HepG2 (cell line): Measurements from ENCODE around the gene STIMATE. TPM values are rescaled to one million over a fixed set of nuclear protein-coding genes. Genes with fewer than 3 reads are reported as not detected.
A peak's percentile ranks its signal among the peaks of the same experiment; 100 is the strongest.

ENCODE experiments used
- HNRNPL ChIP-seq: fragments of 200-400 bp; formaldehyde crosslinking; IDR thresholded peaks from 2 replicates; pipeline ENCODE4 v1.6.1; 2017; ENCODE audit warnings: mild to moderate bottlenecking, low read depth, low read length
- KAT2B ChIP-seq: fragments of 150-350 bp; IDR thresholded peaks from 2 replicates; pipeline ENCODE4 v1.6.1; 2014; ENCODE audit warnings: low read depth, low read length, borderline replicate concordance
- KDM5B ChIP-seq: sonication (generic); formaldehyde crosslinking; IDR thresholded peaks from 2 replicates; pipeline ENCODE4 v1.4.0; 2020; ENCODE audit warnings: missing genetic modification reagents, mild to moderate bottlenecking, borderline replicate concordance
- PCBP2 ChIP-seq: fragments of 200-400 bp; formaldehyde crosslinking; optimal IDR thresholded peaks from 2 replicates; pipeline ENCODE3; 2018; ENCODE audit warnings: low read length, low read depth; ENCODE audit not compliant: poor library complexity, severe bottlenecking
- ZFY ChIP-seq: sonication (generic); formaldehyde crosslinking; IDR thresholded peaks from 2 replicates; pipeline ENCODE4 v1.4.0; 2020; ENCODE audit warnings: missing genetic modification reagents
- ZNF101 ChIP-seq: sonication (generic); formaldehyde crosslinking; IDR thresholded peaks from 2 replicates; pipeline ENCODE4 v1.4.0; 2020; ENCODE audit warnings: mild to moderate bottlenecking, low read depth, missing genetic modification reagents, borderline replicate concordance
- ZNF292 ChIP-seq: sonication (generic); formaldehyde crosslinking; IDR thresholded peaks from 2 replicates; pipeline ENCODE4 v1.8.1; 2022; ENCODE audit warnings: mild to moderate bottlenecking, low read depth, missing genetic modification reagents, borderline replicate concordance
- ZNF326 ChIP-seq: sonication (generic); formaldehyde crosslinking; IDR thresholded peaks from 2 replicates; pipeline ENCODE4 v1.4.0; 2020; ENCODE audit warnings: missing genetic modification reagents, borderline replicate concordance
- polyA plus RNA-seq, 8 experiments: library from polyadenylated mRNA; depleted of rRNA in 3 of 8; stranded (reverse) in 7 of 8; unstranded in 1 of 8; fragments of >200 nt; fragmentation: Illumina TruSeq in 4 of 8; extraction: Trizol in 4 of 8; gene quantifications; 2 replicates each; pipeline versions ENCODE4 v1.2.1 to v1.2.3, GENCODE V29; 2011 to 2016; ENCODE audit warnings: low read depth in 4 of 8, missing spikeins in 1 of 8, mixed read lengths in 1 of 8; ENCODE audit not compliant: insufficient read depth in 1 of 8
- total RNA-seq, 5 experiments: library from RNA; depleted of rRNA; stranded (reverse); fragments of >200 nt; fragmentation: Illumina TruSeq; extraction: Trizol; gene quantifications; 2 replicates each; pipeline ENCODE4 v1.2.3, GENCODE V29; 2016; ENCODE audit warnings: low read depth in 1 of 5
- TF ChIP-seq, protein P1 (sequence below): sonication (generic); formaldehyde crosslinking; IDR thresholded peaks from 2 replicates; pipeline ENCODE4 v1.5.1; 2020; ENCODE audit warnings: mild to moderate bottlenecking, missing genetic modification reagents, borderline replicate concordance
- TF ChIP-seq, protein P2 (sequence below): sonication (generic); formaldehyde crosslinking; IDR thresholded peaks from 2 replicates; pipeline ENCODE4 v1.5.0; 2020; ENCODE audit warnings: missing genetic modification reagents
- TF ChIP-seq, protein P3 (sequence below): sonication (generic); formaldehyde crosslinking; IDR thresholded peaks from 2 replicates; pipeline ENCODE4 v1.4.0; 2020; ENCODE audit warnings: mild to moderate bottlenecking, missing genetic modification reagents
- TF ChIP-seq, protein P4 (sequence below), 2 experiments: sonication (generic) in 1 of 2; formaldehyde crosslinking in 1 of 2; IDR thresholded peaks; 2 replicates each; pipeline versions ENCODE4 v1.5.1 to v1.6.1; 2011 to 2020; ENCODE audit warnings: borderline replicate concordance in 1 of 2, low read depth in 1 of 2, low read length in 1 of 2, mild to moderate bottlenecking in 1 of 2, missing genetic modification reagents in 1 of 2, moderate library complexity in 1 of 2
- TF ChIP-seq, protein P5 (sequence below): sonication (generic); formaldehyde crosslinking; IDR thresholded peaks from 2 replicates; pipeline ENCODE4 v1.5.1; 2020; ENCODE audit warnings: missing genetic modification reagents, mild to moderate bottlenecking, borderline replicate concordance
- TF ChIP-seq, protein P6 (sequence below): sonication (generic); formaldehyde crosslinking; IDR thresholded peaks from 2 replicates; pipeline ENCODE4 v1.4.0; 2020; ENCODE audit warnings: mild to moderate bottlenecking, missing genetic modification reagents

The STIMATE gene
- total and polyA plus RNA-seq, 2 of the 13 experiments (the other 11 are each of a cell fraction or from before 2014, with no cell fraction given), result 5.7 to 11.7 TPM

DNA sequence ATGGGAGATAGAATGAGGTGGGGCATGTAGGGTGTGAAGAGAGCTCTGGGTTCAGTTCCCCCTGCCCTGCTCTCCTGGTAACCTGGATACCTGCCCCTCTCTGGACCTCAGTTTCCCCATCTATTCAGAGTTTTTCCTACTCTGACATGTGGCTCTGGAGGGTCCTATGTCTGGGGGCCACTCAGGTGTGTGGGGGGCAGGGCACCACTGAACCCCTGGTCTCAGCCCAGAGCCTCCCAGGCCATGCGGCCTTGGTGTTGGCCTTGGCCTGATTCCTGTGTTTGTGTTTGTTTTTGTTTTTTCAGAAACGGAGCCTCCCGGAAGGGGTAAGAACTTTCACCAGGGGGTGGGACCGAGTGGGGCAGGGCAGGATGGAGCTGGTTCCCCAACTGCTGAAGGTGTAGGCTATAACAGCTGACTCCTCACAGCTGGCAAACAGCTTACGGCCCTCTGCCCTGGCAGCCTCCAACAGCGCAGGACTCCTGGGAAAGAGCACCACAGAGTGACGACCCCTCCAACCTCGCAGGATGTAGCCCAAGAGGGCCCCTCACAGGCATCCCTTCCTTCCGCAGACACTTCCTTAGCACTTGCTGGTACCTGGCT lies 101.9 kb downstream of the STIMATE start (continued):
- TF ChIP-seq, protein P1, sequence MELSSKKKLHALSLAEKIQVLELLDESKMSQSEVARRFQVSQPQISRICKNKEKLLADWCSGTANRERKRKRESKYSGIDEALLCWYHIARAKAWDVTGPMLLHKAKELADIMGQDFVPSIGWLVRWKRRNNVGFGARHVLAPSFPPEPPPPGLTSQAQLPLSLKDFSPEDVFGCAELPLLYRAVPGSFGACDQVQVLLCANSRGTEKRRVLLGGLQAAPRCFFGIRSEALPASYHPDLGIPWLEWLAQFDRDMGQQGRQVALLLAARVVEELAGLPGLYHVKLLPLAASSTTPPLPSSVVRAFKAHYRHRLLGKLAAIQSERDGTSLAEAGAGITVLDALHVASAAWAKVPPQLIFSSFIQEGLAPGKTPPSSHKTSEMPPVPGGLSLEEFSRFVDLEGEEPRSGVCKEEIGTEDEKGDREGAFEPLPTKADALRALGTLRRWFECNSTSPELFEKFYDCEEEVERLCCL, result no peak
- TF ChIP-seq, protein P2, sequence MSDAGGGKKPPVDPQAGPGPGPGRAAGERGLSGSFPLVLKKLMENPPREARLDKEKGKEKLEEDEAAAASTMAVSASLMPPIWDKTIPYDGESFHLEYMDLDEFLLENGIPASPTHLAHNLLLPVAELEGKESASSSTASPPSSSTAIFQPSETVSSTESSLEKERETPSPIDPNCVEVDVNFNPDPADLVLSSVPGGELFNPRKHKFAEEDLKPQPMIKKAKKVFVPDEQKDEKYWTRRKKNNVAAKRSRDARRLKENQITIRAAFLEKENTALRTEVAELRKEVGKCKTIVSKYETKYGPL, result no peak
- TF ChIP-seq HNRNPL, result no peak
- peak; percentile 23; the same call in 1 of the 2 replicates for TF ChIP-seq KDM5B (CRISPR knock-in tag)
- no peak for TF ChIP-seq ZNF326 (CRISPR knock-in tag)
- TF ChIP-seq KAT2B, result no peak
- TF ChIP-seq ZFY (CRISPR knock-in tag), result 0 out of 2 replicates have a peak, but pooled peaks have one; percentile 10
- TF ChIP-seq ZNF101, result no peak
- TF ChIP-seq ZNF292 (CRISPR knock-in tag), result no peak
- TF ChIP-seq, protein P3, sequence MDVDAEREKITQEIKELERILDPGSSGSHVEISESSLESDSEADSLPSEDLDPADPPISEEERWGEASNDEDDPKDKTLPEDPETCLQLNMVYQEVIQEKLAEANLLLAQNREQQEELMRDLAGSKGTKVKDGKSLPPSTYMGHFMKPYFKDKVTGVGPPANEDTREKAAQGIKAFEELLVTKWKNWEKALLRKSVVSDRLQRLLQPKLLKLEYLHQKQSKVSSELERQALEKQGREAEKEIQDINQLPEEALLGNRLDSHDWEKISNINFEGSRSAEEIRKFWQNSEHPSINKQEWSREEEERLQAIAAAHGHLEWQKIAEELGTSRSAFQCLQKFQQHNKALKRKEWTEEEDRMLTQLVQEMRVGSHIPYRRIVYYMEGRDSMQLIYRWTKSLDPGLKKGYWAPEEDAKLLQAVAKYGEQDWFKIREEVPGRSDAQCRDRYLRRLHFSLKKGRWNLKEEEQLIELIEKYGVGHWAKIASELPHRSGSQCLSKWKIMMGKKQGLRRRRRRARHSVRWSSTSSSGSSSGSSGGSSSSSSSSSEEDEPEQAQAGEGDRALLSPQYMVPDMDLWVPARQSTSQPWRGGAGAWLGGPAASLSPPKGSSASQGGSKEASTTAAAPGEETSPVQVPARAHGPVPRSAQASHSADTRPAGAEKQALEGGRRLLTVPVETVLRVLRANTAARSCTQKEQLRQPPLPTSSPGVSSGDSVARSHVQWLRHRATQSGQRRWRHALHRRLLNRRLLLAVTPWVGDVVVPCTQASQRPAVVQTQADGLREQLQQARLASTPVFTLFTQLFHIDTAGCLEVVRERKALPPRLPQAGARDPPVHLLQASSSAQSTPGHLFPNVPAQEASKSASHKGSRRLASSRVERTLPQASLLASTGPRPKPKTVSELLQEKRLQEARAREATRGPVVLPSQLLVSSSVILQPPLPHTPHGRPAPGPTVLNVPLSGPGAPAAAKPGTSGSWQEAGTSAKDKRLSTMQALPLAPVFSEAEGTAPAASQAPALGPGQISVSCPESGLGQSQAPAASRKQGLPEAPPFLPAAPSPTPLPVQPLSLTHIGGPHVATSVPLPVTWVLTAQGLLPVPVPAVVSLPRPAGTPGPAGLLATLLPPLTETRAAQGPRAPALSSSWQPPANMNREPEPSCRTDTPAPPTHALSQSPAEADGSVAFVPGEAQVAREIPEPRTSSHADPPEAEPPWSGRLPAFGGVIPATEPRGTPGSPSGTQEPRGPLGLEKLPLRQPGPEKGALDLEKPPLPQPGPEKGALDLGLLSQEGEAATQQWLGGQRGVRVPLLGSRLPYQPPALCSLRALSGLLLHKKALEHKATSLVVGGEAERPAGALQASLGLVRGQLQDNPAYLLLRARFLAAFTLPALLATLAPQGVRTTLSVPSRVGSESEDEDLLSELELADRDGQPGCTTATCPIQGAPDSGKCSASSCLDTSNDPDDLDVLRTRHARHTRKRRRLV (CRISPR knock-in tag), result no peak; the same call in 1 of the 2 replicates
- TF ChIP-seq, protein P4, sequence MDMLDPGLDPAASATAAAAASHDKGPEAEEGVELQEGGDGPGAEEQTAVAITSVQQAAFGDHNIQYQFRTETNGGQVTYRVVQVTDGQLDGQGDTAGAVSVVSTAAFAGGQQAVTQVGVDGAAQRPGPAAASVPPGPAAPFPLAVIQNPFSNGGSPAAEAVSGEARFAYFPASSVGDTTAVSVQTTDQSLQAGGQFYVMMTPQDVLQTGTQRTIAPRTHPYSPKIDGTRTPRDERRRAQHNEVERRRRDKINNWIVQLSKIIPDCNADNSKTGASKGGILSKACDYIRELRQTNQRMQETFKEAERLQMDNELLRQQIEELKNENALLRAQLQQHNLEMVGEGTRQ (IDR thresholded peaks at IDR 0.05; ENCODE audit: low read depth, low read length), result no peak
- TF ChIP-seq, protein P4 (CRISPR knock-in tag; IDR thresholded peaks at IDR 0.05; ENCODE audit: borderline replicate concordance), result no peak
- TF ChIP-seq PCBP2, result no peak
- TF ChIP-seq, protein P5, sequence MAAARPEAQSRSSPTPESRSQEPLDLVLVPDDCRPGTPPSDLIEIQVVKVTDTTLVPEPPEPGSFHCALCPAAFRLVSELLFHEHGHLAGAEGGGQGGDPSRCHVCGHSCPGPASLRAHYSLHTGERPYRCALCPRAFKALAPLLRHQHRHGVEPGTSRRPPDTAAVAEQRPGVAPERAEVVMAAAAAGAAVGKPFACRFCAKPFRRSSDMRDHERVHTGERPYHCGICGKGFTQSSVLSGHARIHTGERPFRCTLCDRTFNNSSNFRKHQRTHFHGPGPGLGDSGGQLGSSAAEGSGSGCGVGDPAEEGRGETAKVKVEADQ (CRISPR knock-in tag), result no peak; the same call in 1 of the 2 replicates
- TF ChIP-seq, protein P6, sequence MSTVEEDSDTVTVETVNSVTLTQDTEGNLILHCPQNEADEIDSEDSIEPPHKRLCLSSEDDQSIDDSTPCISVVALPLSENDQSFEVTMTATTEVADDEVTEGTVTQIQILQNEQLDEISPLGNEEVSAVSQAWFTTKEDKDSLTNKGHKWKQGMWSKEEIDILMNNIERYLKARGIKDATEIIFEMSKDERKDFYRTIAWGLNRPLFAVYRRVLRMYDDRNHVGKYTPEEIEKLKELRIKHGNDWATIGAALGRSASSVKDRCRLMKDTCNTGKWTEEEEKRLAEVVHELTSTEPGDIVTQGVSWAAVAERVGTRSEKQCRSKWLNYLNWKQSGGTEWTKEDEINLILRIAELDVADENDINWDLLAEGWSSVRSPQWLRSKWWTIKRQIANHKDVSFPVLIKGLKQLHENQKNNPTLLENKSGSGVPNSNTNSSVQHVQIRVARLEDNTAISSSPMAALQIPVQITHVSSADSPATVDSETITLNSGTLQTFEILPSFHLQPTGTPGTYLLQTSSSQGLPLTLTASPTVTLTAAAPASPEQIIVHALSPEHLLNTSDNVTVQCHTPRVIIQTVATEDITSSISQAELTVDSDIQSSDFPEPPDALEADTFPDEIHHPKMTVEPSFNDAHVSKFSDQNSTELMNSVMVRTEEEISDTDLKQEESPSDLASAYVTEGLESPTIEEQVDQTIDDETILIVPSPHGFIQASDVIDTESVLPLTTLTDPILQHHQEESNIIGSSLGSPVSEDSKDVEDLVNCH, result no peak
